Nephron progenitor cell (in vitro differentiated cells): ENCODE data around the gene KCNJ6.

Experiments used
- DNase-seq: peaks from one replicate; pipeline ENCODE4 v3.0.0; 2021
- H3K27ac Mint-ChIP-seq: 2 replicates; pipeline ENCODE4 v1.8.0; 2021; ENCODE audit warnings: mild to moderate bottlenecking, moderate library complexity, mixed read lengths
- H3K27me3 Mint-ChIP-seq: 2 replicates; pipeline ENCODE4 v1.8.0; 2021; ENCODE audit warnings: mild to moderate bottlenecking, low read depth, mixed read lengths; ENCODE audit not compliant: poor library complexity
- H3K36me3 Mint-ChIP-seq: 2 replicates; pipeline ENCODE4 v1.8.0; 2021; ENCODE audit warnings: low read depth, mixed read lengths
- H3K4me1 Mint-ChIP-seq: 2 replicates; pipeline ENCODE4 v1.8.0; 2021; ENCODE audit warnings: mixed read lengths
- H3K4me3 Mint-ChIP-seq: 2 replicates; pipeline ENCODE4 v1.8.0; 2021; ENCODE audit warnings: mild to moderate bottlenecking, moderate library complexity, mixed read lengths
- H3K9me3 Mint-ChIP-seq: 2 replicates; pipeline ENCODE4 v1.8.0; 2021; ENCODE audit warnings: mild to moderate bottlenecking, moderate library complexity, mixed read lengths
- TF ChIP-seq, protein P1 (sequence below): fragments of 200-600 bp; sonication (generic); IDR thresholded peaks from 2 replicates; pipeline ENCODE4 v1.5.0; 2021; ENCODE audit warnings: antibody characterized with exemption

The KCNJ6 gene

DNA sequence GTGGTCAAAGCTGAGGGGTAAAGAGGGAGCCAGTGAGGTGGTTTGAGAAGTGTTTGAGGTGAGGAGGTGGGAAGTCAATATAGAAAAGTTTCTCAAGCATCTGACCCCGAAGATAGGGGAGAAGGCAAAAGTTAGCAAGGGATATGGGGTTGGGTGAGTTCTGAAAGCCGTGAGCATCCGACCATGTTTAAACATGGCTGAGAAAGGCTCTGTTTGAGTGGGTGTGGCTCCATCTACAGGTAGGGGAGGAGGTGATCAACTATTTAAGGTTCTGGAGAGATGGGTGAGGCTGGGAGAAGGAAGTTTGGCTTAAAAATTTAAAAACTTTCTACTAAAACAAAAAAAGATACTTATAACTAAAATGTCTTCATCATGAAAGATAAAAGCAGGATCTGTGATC is 273.8 kb downstream of the KCNJ6 start:
- Mint-ChIP-seq H3K9me3 (no peaks in the 10 kb centered on the region), H3K4me3 (no peak overlapping the region), H3K4me1 (peaks cover 12% of the 10 kb centered on the region), H3K27ac (no peak overlapping the region), H3K36me3 (no peaks in the 10 kb centered on the region), H3K27me3 (peaks cover 16% of the 10 kb centered on the region)
- no peak for DNase-seq
- TF ChIP-seq, protein P1, sequence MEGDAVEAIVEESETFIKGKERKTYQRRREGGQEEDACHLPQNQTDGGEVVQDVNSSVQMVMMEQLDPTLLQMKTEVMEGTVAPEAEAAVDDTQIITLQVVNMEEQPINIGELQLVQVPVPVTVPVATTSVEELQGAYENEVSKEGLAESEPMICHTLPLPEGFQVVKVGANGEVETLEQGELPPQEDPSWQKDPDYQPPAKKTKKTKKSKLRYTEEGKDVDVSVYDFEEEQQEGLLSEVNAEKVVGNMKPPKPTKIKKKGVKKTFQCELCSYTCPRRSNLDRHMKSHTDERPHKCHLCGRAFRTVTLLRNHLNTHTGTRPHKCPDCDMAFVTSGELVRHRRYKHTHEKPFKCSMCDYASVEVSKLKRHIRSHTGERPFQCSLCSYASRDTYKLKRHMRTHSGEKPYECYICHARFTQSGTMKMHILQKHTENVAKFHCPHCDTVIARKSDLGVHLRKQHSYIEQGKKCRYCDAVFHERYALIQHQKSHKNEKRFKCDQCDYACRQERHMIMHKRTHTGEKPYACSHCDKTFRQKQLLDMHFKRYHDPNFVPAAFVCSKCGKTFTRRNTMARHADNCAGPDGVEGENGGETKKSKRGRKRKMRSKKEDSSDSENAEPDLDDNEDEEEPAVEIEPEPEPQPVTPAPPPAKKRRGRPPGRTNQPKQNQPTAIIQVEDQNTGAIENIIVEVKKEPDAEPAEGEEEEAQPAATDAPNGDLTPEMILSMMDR: peak; percentile 32

DNA sequence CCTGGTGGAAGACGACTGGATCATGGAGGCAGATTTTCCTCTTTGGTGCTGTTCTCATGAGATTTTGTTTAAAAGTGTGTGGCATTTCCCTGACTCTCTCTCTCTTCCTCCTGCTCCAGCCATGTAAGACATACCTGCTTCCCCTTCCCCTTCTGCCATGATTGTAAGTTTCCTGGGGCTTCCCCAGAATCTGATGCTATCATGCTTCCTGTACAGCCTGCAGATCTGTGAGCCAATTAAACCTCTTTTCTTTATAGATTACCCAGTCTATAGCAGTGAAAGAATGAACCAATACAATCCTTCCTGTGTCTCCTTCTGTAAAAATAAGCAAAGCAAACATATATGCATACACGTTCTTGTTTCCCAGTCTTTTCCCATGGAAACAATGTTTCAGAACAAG is 276.5 kb downstream of the KCNJ6 start:
- Mint-ChIP-seq H3K27me3 (peaks cover 16% of the 10 kb centered on the region), H3K27ac (no peak overlapping the region), H3K4me1 (peaks cover 12% of the 10 kb centered on the region), H3K9me3 (no peaks in the 10 kb centered on the region), H3K4me3 (no peak overlapping the region), H3K36me3 (no peaks in the 10 kb centered on the region)
- TF ChIP-seq, protein P1: no peak
- no peak for DNase-seq

DNA sequence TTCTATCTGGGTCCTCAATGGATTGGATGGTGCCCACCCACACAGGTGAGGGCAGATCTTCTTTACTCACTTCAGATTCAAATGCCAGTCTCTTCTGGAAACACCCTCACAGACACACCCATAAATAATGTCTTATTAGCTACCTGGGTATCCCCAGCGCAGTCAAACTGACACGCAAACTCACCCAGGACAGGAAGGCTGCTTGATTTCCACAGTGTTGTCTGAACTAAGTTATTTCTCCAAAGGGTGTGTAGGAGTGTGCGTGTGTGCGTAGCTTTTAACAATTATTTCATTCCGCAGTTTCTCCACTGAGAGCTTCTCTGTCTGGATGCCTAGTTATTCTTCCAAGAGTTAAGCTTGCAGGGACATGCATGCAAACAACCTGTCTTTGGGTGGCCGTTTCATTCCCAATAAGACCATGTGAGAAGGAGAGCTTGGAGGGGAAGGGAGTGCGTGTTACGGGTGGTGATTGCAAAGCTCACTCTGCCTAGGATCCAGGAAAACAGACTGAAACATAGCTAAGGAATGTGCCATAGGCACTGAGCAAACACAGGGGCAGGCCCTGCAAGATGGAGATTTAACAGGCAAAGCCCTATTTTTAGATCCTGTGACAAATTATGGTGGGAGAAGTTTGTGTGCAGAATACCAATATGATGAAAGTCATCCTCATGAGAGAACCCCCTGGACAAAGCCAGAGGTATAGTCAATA is 280.0 kb downstream of the KCNJ6 start:
- no peak for DNase-seq
- TF ChIP-seq, protein P1: no peak
- Mint-ChIP-seq H3K27me3 (peaks cover 31% of the 10 kb centered on the region), H3K4me1 (peaks cover 6% of the 10 kb centered on the region), H3K9me3 (peaks cover 29% of the 10 kb centered on the region), H3K4me3 (no peak overlapping the region), H3K27ac (no peak overlapping the region), H3K36me3 (no peaks in the 10 kb centered on the region)

DNA sequence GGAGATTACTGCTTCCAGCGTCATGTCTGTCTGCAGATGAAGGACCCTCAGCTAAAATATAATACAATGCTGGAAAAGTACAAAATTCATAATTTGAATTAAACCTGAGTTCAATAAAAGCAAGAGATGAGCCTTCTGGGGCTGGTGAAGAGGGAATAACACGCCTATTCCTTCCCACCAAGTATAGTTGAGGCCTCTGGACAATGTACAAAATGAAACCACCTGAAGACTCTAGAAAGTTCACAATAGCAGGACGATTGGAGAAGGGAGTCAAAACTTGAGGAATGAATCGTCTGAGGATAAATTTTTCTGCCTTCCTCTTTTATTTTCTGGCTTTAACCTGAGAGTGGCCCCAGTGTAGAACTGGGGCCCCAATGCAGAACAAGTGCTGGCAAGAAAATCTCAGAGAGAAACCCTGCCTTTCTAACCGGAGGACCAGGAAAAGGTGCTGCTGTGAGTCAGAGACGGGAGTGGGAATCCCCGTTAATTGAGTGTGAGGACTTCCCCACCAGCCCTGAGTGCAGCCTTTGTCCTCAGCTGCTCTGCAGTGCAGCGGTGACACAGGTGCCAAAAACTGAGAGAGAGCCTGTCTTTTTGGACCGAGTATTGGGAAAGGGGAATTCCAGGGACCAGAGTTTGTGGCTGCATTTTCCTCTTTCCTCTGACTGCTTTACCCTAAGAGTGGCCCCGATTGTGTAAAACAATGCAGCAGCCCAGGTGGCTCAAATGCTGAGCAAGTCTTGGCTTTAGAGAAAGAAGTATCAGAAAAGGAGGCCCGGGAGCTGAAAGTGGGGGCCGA is 284.7 kb downstream of the KCNJ6 start:
- Mint-ChIP-seq H3K27me3 (peaks cover 30% of the 10 kb centered on the region), H3K27ac (no peak overlapping the region), H3K4me3 (peak overlapping the region; percentile 7), H3K4me1 (peaks cover 12% of the 10 kb centered on the region), H3K36me3 (peaks cover 4% of the 10 kb centered on the region), H3K9me3 (peaks cover 58% of the 10 kb centered on the region)
- no peak for DNase-seq
- TF ChIP-seq, protein P1: no peak

DNA sequence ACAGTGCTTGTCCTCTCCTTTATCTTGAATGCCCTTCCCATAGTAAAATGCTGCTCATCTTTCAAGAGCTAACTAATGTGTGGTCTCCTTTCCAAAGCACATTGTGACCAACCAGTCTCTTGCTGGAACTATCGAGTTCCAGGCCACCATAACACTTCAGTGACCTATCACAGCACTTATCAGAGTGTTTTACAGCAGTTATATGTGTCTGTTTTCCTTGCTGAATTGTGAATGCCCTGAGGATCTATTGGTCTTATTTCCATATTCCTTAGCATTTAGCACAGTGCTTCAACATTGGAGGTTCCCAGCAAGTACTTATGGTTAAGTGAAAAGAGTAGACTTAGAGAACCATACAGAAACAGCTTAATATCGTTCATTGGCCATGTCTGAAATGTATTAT is 285.4 kb downstream of the KCNJ6 start:
- Mint-ChIP-seq H3K9me3 (peaks cover 58% of the 10 kb centered on the region), H3K27ac (no peak overlapping the region), H3K4me3 (no peak overlapping the region), H3K27me3 (peaks cover 30% of the 10 kb centered on the region), H3K4me1 (peaks cover 12% of the 10 kb centered on the region), H3K36me3 (peaks cover 4% of the 10 kb centered on the region)
- DNase-seq: no peak
- TF ChIP-seq, protein P1: no peak
